ENCODE measurements around the gene KCMF1.

DNA sequence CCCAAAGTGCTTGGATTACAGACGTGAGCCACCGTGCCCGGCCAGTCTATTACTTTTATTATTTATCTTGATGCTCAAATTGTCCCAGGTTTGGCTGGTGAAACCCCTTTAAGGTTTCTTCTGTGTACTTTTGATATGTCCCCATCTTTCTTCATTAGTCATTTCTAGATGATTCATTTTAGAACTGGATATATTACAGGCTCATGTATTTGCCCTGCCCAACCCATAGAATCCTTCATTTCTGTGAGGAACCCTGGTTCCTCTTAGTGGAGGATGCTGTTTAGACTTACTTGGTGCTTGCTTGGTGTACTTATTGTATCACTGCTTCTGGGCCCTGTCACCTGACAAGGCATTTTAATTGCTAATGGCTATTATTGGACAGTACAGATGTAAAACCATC, 40.1 kb downstream of the KCMF1 start:
- TF ChIP-seq, protein P1, sequence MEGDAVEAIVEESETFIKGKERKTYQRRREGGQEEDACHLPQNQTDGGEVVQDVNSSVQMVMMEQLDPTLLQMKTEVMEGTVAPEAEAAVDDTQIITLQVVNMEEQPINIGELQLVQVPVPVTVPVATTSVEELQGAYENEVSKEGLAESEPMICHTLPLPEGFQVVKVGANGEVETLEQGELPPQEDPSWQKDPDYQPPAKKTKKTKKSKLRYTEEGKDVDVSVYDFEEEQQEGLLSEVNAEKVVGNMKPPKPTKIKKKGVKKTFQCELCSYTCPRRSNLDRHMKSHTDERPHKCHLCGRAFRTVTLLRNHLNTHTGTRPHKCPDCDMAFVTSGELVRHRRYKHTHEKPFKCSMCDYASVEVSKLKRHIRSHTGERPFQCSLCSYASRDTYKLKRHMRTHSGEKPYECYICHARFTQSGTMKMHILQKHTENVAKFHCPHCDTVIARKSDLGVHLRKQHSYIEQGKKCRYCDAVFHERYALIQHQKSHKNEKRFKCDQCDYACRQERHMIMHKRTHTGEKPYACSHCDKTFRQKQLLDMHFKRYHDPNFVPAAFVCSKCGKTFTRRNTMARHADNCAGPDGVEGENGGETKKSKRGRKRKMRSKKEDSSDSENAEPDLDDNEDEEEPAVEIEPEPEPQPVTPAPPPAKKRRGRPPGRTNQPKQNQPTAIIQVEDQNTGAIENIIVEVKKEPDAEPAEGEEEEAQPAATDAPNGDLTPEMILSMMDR (IDR thresholded peaks at IDR 0.05), result no peak
- TF ChIP-seq POLR2A (IDR thresholded peaks at IDR 0.05), result no peak
